NCI-H1105 treated with DMSO at 0.1 percent for 48 hours (cell line): Measurements from ENCODE around the gene EFHB.
"Not testable (repeated sequence)": the region's sequence is repeated elsewhere in the genome, so short reads cannot be mapped to it uniquely, and the experiment has no call there.

Experiments
- DNase-seq: peaks from one replicate; lab custom pipeline; 2025; lab: John Stamatoyannopoulos, UW

Gene EFHB

DNA sequence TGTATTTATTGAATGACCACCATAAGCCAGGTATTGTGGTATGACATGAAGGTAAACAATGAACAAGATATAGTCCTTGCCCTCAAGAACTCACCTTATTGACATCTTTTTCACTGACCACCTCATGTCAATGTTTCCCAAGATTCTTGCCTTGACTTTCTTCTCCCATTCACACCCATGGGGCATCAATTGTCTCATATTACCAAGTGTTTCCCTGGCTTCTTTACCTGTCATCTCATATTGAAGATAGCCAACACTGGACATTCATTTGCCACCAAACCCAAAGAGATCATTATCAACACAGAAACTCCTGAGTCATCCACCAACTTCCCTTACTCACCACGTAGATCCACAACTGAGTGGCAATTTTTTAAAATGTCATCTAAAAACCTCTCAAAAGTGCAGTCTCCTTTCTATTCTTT is 2.2 kb downstream of the EFHB start:
- no peak for DNase-seq

DNA sequence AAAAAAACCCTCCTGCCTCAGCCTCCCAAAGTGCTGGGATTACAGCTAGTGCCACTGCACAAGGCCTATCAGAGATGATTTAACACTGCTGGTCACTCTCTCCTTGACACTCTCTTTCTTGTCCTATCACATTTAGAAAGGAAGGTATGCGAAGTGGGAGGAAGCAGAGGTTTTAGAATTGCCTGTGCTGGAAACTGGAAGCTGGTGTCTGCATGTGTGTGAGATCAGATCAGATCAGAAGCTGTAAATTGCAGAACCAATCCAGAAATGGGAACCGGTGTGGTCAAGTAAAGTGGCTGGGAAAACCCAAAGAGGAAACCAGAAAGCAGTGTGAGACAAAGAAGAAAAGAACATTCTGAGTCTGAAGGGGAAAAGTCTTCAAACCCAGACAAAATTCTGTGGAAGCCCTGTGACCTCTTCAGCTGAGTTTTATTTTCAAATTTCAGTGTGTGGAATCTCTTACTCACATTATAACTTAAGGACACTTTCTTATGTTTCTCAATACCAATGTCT is 2.8 kb downstream of the EFHB start:
- DNase-seq: no peak

DNA sequence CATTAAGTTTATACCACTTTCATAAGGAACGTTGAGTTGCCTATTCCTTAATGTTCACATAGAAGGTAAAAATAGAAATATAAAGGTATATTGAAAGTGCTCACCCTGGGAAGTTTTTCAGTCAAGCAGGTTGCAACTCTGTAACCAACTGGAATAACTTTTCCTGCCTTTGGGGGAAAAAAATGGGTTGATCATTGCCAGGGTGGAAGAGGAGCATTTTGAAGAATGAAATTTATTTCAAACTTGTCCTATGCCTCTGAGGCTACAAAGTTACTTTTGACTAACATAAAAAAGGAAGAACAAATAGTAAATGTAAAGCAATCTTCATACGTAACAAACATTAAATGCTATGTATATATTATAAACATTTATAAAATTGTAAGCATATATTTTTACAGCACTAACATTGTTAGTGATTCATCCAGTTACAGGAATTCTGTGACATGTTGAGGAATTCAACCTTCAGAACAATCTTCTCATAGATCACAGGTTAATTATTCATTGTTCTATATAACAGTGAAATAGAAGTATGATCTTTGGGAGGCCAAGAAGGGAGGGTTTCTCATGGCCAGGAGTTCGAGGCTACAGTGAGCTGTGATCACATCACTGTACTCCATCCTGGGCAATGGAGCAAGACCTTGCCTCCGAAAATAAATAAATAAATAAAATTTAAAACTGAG is 13.5 kb downstream of the EFHB start:
- DNase-seq: no peak

DNA sequence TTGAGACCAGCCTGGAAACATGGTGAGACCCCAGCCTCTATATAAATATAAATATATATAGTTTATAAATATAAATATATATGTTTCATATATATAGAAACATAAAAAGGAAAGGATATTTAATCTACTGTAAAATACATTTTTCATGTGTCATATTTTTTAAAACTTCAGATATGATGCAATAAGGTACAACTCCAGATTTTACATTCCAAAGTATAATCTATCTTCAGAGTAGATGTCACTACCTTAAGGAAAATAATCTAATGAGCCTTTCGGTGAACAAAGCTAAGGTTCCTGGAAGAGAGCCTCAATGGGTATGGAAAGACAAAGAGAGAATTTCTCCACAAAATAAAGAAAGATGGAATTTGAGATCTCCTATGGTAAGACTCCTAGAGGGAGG is 16.9 kb downstream of the EFHB start:
- DNase-seq: no peak

DNA sequence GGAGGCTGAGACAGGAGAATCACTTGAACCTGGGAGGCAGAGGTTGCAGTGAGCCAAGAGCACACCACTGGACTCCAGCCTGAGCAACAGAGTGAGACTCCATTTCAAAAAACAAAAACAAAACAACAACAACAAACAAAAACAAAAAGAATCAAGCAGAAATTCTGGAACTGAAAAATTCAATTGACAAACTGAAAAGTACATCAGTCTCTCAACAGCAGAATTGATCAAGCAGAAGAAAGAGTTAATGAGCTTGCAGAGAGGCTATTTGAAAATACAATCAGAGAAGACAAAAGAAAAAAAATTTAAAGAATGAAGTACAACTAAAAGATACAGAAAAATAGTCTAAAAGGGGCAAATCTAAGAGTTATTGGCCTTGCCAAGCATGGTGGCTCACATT is 22.6 kb downstream of the EFHB start:
- DNase-seq: no peak

DNA sequence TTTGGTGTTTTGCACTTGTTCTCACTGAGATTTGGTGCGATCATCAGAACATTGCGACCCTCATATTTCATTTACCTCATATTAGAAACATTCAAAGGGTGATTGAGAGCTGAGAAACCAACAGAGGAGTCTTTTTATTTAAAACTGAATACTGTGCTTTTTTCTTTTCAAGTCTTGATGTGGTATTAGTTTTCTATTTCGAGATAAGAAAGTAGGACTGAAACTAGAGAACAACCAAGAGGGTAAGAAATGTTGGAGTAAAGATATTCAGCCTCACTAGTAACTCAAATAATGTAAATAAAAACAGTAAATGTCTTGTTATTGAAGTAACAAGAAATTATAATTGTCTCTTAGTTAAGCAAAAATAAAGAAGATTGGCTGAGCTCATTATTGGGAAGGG is 26.5 kb downstream of the EFHB start:
- no peak for DNase-seq

DNA sequence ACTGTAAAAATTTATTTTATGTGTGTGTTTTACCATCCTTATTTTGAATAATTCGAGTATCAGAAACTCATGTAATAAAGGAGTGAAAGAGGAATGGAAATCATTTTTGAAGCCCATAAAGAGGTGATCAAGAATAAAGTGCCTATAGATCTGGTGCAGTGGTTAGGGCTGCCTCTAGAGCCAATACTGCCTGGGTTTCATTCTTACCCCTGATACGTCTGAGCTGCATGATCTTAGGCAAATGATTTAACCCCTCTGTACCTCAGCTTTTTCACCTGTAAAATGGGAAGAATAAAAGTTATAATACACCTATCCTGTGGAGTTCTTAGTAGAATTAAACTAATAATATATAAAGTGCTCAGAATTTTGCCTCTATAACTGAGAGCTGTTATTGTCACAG is 30.4 kb downstream of the EFHB start:
- no peak for DNase-seq

DNA sequence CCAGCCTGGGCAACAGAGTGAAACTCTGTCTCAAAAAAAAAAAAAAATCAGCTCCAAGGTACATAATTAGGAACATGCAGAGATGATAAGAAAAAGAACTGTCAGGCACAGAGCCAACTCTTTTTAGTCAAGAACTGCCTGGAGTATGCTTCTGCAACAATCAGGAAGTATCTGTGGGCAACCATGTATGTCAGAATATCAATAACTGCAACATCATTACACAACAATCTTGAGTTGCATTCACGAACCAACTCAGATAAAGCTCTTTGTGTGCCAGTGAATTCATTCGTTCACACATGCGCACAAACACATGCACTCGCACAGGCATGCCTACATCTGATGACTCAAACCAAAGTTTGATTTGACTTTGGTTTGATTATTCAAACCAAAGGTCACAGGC is 32.1 kb downstream of the EFHB start:
- no peak for DNase-seq

DNA sequence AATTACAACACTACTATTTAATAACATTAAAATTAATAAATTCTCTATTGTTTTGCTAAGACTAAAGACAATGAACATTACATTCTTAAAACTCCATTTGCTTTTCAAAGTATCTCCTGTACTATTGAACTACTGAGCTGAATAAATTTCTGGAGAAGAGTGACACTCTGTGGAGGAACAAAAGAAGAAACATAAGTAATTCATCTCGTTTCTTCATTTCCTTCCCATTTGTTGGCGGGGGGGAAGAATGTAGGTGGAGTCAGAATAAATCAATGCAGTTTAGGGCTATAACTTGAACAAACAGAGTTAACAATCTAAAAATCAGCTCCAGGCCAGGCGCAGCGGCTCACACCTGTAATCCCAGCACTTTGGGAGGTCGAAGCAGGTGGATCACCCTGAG is 32.7 kb downstream of the EFHB start:
- no peak for DNase-seq

DNA sequence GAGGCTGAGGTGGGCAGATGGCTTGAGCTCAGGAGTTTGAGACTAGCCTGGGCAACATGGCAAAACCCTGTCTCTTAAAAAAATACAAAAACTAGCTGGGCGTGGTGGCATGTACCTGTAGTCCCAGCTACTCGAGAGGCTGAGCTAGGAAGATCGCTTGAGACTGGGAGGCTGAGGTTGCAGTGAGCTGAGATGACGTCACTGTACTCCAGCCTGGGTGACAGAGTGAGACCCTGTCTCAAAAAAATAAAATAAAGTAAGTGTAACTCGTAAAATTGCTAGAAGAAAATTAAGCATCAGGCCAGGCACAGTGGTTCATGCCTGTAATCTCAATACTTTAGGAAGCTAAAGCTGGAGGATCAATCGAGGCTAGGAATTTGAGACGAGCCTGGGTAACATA is 34.2 kb downstream of the EFHB start:
- not testable (repeated sequence) for DNase-seq

DNA sequence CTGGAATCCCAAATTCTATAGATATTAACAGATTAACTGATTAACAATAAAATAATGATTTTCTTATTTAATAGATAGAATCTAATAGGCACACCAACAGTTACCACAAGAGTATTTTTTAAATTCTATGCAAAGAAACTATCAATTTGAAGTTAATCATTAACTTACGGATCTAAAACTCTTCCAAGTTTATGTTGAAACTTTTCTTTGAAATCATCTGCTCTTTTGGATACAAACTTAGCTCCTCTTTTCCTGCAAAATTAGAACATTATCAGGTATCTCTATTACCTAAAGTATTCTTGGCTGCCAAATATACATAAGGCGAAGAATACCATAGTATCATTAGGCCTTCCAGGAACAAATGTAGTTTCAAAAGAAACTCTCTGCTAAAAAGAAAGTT is 34.8 kb downstream of the EFHB start:
- no peak for DNase-seq

DNA sequence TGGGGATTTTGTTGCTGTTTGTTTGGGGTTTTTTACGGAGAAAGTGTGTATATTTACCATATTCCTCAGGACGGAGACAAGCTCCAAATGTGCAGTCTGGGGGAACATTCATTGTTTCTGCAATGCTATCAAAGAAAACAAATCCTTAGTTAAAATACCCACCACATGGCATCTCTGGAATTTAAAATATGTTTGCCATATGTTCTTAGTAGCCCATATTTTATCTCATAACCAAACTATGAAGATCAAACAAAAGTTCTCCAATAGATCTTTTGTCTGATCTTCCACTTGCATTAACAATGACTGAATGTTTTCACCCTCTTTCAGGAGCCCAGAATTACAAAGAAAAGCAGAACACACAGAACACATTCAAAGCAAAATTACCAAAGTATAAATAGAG is 35.3 kb downstream of the EFHB start:
- DNase-seq: no peak

DNA sequence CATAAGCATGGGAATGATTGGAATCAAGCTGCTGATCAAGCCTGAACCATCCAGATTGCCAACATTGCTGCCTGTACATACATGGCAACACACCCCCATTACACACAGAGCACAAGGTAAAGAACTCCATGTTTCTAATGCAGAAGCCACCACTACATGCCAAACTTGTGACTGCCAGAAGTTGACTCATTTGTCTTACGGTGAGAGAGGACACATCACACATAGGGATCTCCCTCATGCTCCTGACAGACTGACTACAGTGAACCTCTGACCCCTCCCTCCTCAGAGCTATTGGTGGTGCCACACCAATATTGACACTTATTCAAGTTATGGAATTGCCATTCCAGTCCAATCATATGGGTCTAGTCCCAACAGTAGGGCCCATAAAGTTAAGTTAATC is 42.3 kb downstream of the EFHB start:
- no peak for DNase-seq

DNA sequence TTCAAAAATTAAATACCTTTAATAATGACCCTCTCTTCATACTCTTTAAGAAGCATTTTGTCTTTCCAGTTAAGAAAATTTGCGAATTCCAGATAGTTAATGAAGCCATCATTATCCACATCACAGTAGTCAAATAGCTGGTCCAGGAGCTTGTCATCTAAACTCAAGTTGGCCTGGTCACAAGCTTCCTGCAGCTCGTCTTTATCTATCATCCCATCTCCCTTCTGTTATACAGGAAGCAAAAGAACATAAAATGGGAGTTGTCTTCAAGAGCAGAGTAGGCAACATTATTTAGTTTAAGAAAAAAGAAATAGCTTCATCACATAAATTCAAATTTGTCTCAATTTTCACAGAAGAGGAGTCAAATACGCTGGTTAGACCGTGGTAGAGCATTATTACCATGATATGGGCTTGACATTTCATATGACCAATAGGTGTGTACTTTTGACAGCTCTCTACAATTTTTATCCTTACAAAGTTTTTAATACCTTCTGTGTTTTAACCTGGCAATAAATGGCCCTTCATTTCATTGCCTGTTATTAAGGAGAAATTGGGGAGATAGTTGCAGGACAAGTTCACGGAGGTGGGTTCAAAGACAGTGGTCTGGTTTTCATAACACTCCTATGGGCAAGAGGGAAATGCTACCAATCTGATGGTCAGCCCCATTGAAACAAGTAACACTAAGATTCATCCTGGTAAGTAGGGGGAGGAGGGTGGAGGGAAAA is 45.4 kb downstream of the EFHB start:
- DNase-seq: no peak

DNA sequence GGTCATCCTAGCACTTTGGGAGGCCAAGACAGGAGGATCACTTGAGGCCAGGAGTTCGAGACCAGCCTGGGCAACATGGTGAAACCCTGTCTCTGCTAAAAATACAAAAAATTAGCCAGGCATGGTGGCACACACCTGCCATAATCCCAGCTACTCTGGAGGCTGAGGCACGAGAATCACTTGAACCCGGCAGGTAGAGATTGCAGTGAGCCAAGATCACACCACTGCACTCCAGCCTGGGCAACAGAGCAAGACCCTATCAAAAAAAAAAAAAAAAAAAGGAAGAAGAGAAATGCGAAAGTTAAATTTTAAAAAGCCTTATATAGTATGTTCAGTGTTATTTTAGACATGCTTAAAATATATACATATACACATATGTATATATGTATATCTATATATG is 46.9 kb downstream of the EFHB start:
- not testable (repeated sequence) for DNase-seq

DNA sequence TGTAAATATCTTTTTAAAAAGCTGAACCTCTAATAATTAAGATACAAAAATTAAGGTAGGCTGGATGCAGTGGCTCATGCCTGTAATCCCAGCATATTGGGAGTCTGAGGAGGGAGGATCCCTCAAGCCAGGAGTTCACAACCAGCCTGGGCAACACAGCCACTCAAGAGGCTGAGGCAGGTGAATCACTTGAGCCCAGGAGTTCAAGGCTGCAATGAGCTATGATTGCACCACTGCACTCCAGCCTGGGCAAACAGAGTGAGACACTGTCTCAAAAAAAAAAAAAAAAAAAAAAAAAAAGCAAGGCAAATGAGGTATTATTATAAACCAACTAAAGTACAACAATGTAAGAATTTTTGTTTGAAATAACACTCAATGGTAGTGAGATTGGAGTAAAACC is 47.6 kb downstream of the EFHB start:
- DNase-seq: no peak

DNA sequence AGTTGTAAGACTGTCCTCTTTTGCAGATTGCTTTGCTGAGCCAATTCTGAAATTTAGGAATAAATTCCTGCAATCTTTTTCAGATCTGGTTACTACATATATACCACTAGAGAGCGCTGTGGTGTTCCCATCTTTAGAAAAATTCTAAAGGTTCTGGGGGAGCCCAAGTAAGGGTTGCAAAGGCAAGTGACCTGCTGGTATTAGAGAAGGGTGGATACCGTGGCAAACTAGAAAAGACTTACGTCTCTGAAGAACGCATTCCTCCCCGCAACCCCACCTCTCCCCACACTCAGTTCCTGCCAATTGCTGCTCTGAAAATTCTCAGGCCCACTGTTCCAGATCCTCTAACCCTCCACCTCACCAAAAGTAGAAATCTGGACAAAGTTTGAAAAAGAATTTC is 48.5 kb downstream of the EFHB start:
- no peak for DNase-seq

DNA sequence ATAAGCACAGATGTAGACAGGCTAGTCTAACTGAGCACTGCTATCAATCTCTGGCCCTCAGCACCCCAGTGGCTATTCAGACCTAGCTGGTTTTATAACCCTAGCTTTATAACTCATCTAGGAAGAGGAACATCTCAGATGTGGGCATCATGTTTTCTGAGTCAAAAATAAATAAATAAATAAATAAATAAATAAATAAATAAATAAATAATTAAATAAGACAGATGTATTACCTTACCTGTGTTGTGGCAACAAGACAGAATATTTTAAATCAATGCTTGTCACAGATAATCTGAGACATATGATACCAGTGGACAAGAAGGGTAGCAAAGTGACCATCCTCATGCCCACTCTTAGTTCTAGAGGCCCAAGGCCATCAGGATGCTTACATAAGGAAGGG is 52.2 kb downstream of the EFHB start:
- no peak for DNase-seq

DNA sequence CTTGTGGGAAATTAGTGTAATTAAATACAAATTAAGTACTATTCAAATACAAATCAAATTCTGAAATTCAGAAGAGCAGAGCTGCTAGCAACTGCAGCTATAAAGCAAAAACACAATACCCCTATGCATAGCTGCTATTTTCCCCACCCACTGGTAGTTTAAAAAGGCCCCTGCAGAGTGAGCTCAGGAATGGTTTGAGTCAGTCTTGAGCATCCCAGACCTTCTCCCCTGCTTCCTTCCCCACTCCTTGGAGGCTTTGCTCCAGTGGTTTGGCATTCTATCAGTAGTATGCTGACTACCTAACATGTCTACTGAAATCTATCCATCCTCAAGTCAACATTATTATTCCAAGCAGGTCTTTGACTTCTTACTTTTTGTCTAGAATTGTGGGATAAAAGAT is 53.0 kb downstream of the EFHB start:
- DNase-seq: no peak

DNA sequence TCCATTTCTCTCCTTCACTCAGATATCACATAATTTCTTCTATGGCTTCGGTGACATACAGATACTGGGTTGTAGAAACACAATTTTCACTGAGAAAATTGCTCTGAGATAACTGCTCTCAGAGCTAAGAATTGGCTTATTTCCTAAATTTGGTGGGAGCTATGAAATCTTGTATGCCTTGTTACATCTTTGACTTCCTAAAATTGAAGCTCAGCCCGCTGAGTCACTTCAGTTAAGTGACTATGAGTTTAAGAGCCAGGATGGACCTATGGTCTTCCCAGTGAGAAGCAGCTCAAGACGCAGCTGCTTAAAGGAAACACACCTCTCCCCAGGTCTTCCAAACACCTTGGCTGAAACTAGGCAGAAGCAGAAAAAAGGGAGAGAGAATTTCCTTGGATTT is 56.4 kb downstream of the EFHB start:
- no peak for DNase-seq

DNA sequence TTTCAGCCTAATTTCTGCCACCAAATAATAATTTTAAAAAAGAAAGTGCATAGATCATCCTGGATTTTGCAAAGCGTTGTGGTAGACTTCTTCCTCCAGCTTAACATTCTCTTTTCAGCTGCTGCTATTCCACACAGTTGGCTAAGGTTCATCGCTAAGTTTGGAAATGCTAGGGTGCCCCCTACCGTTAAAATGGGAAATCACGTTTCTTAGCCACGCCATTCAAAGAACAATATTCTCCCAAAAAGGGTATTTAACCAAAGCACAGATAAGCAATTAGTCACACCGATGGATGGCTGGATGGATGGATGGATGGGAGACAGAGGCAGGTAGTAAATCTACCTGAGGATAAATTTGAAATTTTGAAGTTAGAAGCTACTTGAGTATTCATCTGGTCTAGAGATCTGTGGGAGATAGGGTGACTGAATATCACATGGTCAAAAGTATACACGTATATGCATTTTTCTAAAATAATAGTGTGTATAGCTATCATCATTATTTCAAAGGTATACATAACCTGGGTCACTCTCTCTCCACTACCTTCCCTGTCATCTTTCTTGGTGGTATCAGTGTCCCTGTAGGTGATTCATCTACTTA is 67.2 kb downstream of the EFHB start:
- DNase-seq: peak; percentile 52

DNA sequence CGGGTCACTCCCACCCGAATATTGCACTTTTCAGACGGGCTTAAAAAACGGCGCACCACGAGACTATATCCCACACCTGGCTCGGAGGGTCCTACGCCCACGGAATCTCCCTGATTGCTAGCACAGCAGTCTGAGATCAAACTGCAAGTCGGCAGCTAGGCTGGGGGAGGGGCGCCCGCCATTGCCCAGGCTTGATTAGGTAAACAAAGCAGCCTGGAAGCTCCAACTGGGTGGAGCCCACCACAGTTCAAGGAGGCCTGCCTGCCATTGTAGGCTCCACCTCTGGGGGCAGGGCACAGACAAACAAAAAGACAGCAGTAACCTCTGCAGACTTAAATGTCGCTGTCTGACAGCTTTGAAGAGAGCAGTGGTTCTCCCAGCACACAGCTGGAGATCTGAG is 78.7 kb downstream of the EFHB start:
- DNase-seq: not testable (repeated sequence)

DNA sequence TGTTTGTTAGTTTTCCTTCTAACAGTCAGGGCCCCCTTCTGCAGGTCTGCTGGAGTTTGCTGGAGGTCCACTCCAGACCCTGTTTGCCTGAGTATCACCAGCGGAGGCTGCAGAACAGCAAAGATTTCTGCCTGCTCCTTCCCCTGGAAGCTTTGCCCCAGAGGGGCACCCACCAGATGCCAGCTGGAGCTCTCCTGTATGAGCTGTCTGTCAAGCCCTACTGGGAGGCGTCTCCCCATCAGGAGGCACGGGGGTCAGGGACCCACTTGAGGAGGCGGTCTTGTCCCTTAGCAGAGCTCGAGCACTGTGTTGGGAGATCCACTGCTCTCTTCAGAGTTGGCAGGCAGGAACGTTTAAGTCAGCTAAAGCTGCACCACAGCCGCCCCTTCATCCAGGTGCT is 87.4 kb downstream of the EFHB start:
- not testable (repeated sequence) for DNase-seq
